ENCODE measurements around the gene PRKAR2B. TPM values are rescaled to one million over a fixed set of nuclear protein-coding genes. Genes with fewer than 3 reads are reported as not detected.

Gene PRKAR2B
- 24.5 TPM for total RNA-seq

GRCh38 chr7:107044347-107045194 is at the start of gene PRKAR2B:
TSS of gene PRKAR2B (plus strand) at chr7:107044705. CDS start at chr7:107044908, 203 bp downstream.

GRCh38 chr7:107168233-107169119 is 124.0 kb downstream of the PRKAR2B start, which contains the start of gene HBP1:
TSS of gene HBP1 (plus strand) at chr7:107169003. CDS start at chr7:107179894, 10,891 bp downstream.

Other genes with a start within 250 kb of the PRKAR2B start
- 6.7 TPM for gene PIK3CG, start 179.4 kb upstream of the PRKAR2B start, total RNA-seq
- gene HBP1, start 124.3 kb downstream of the PRKAR2B start, total RNA-seq, result 139 TPM